PC-9 (cell line): Measurements from ENCODE around the gene NEDD9. TPM values are rescaled to one million over a fixed set of nuclear protein-coding genes. Genes with fewer than 3 reads are reported as not detected.
A peak's percentile ranks its signal among the peaks of the same experiment; 100 is the strongest.

Source experiments
- BruUV-seq: library from RNA; stranded (reverse); fragments of 400-500 nt; replicated peaks from 2 replicates; lab custom pipeline; 2021; lab: Mats Ljungman, UMichigan
- CTCF ChIA-PET: fragments of 300-600 bp; sonication (Branson Sonifier 250); formaldehyde crosslinking; loops from one replicate; lab custom pipeline; 2022; ENCODE audit warnings: antibody characterized with exemption; lab: Charles Lee
- POLR2A ChIA-PET: fragments of 300-600 bp; sonication (Branson Sonifier 250); formaldehyde crosslinking; loops from one replicate; lab custom pipeline; 2022; ENCODE audit warnings: antibody characterized with exemption; ENCODE audit not compliant: unreplicated experiment; lab: Charles Lee
- DNase-seq, 2 experiments: peaks; one replicate each; pipeline versions ENCODE4 v3.0.0 to v3.0.0-alpha.2; 2015 to 2022; ENCODE audit warnings: mixed read lengths in 1 of 2
- H2AFZ ChIP-seq: fragments of 200-600 bp; sonication (generic); 2 replicates; pipeline ENCODE4 v1.8.1; 2017; ENCODE audit warnings: antibody characterized with exemption
- H3F3A ChIP-seq: fragments of 200-600 bp; sonication (generic); 2 replicates; pipeline ENCODE4 v1.8.1; 2017; ENCODE audit warnings: antibody characterized with exemption, mild to moderate bottlenecking, low read depth; ENCODE audit not compliant: insufficient read depth
- H3K27ac ChIP-seq: fragments of 200-600 bp; sonication (generic); 2 replicates; pipeline ENCODE4 v1.6.1; 2016; ENCODE audit warnings: mixed run types
- H3K27me3 ChIP-seq: fragments of 200-600 bp; sonication (generic); 2 replicates; pipeline ENCODE4 v1.6.1; 2016; ENCODE audit warnings: low read depth, mixed run types; ENCODE audit not compliant: insufficient read depth
- H3K36me3 ChIP-seq: fragments of 200-600 bp; sonication (generic); 2 replicates; pipeline ENCODE4 v1.6.1; 2016; ENCODE audit warnings: low read depth, mixed run types
- H3K4me1 ChIP-seq: fragments of 200-600 bp; sonication (generic); replicated peaks from 2 replicates; pipeline ENCODE4 v1.6.1; 2016; ENCODE audit warnings: mixed run types; ENCODE audit not compliant: insufficient read depth
- H3K4me2 ChIP-seq: fragments of 200-600 bp; sonication (generic); 2 replicates; pipeline ENCODE4 v1.6.1; 2017; ENCODE audit warnings: mixed run types
- H3K4me3 ChIP-seq: fragments of 200-600 bp; sonication (generic); 2 replicates; pipeline ENCODE4 v1.6.1; 2016; ENCODE audit warnings: mixed run types
- H3K79me2 ChIP-seq: fragments of 200-600 bp; sonication (generic); 2 replicates; pipeline ENCODE4 v1.6.1; 2017; ENCODE audit warnings: low read depth, mixed run types
- H3K9me2 ChIP-seq: fragments of 200-600 bp; sonication (generic); 2 replicates; pipeline ENCODE4 v1.8.1; 2017; ENCODE audit warnings: mild to moderate bottlenecking; ENCODE audit not compliant: insufficient read depth
- H3K9me3 ChIP-seq: fragments of 200-600 bp; sonication (generic); 2 replicates; pipeline ENCODE4 v1.8.1; 2016; ENCODE audit warnings: low read depth; ENCODE audit not compliant: insufficient read depth
- H4K20me1 ChIP-seq: fragments of 200-600 bp; sonication (generic); 2 replicates; pipeline ENCODE4 v1.8.1; 2017; ENCODE audit not compliant: insufficient read depth
- EZH2 ChIP-seq: fragments of 200-600 bp; sonication (generic); IDR thresholded peaks from 2 replicates; pipeline ENCODE4 v1.8.0; 2017; ENCODE audit warnings: antibody characterized with exemption, low read depth
- intact Hi-C: fragments of 100-400 bp; cut with micrococcal nuclease; formaldehyde crosslinking; loops from one replicate; pipeline ENCODE4 v1.10.0; 2022; ENCODE audit not compliant: unreplicated experiment
- total RNA-seq: library from RNA; stranded (reverse); gene quantifications from 2 replicates; pipeline ENCODE4 v1.2.3, GENCODE V29; 2021
- TF ChIP-seq, protein P1 (sequence below): fragments of 200-600 bp; sonication (generic); conservative IDR thresholded peaks from 2 replicates; pipeline ENCODE4 v1.6.1; 2017; ENCODE audit warnings: mixed run types, antibody characterized with exemption, mild to moderate bottlenecking, moderate library complexity

NEDD9 gene
- total RNA-seq, 1 experiment from 2014 or later = 57.5 TPM

DNA sequence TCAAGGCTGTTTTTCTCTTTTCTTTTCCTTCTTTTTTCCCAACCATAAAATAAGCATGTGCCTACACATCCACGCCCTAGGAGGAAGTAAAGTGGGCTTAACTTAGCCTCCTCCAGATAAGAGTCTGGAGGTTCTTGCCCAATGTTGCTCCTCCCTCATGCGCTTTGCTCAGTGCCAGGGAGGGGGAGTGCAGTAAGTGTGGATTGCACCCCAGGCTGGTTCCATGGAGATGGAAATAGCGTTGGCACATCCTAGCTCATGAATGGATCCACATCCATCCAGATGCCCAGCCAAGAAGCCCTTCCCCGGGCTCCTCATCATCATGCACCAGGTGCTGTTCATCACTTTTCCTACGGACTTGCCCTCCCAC, 58.2 kb downstream of the NEDD9 start:
- TF ChIP-seq, protein P1, sequence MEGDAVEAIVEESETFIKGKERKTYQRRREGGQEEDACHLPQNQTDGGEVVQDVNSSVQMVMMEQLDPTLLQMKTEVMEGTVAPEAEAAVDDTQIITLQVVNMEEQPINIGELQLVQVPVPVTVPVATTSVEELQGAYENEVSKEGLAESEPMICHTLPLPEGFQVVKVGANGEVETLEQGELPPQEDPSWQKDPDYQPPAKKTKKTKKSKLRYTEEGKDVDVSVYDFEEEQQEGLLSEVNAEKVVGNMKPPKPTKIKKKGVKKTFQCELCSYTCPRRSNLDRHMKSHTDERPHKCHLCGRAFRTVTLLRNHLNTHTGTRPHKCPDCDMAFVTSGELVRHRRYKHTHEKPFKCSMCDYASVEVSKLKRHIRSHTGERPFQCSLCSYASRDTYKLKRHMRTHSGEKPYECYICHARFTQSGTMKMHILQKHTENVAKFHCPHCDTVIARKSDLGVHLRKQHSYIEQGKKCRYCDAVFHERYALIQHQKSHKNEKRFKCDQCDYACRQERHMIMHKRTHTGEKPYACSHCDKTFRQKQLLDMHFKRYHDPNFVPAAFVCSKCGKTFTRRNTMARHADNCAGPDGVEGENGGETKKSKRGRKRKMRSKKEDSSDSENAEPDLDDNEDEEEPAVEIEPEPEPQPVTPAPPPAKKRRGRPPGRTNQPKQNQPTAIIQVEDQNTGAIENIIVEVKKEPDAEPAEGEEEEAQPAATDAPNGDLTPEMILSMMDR = no peak
- no peak for TF ChIP-seq EZH2
- Histone ChIP-seq H3K9me3 (no peaks in the 10 kb centered on the region), H3K36me3 (no peaks in the 10 kb centered on the region), H3K4me3 (no peak overlapping the region), H3K9me2 (no peaks in the 10 kb centered on the region), H3F3A (no peaks in the 10 kb centered on the region), H3K79me2 (no peaks in the 10 kb centered on the region), H3K27me3 (no peaks in the 10 kb centered on the region), H3K4me1 (no peaks in the 10 kb centered on the region), H2AFZ (no peak overlapping the region), H3K27ac (no peak overlapping the region), H3K4me2 (no peak overlapping the region), H4K20me1 (no peaks in the 10 kb centered on the region)
- intact Hi-C loops = no loop called here
- ChIA-PET POLR2A (no interaction called here), CTCF (no interaction called here)
- BruUV-seq = no TSS peak
- DNase-seq = no peak

GRCh38 chr6:11172501-11173327, 59.8 kb downstream of the NEDD9 start:
- H3K9me2 ChIP-seq = no peaks in the 10 kb centered on the region
- BruUV-seq = no TSS peak
- TF ChIP-seq, protein P1 = peak; percentile 69
- no peak for TF ChIP-seq EZH2
- peak in 1 of 2 experiments; percentile 18 for DNase-seq
- no peak overlapping the region for H3K4me3 ChIP-seq
- H3K79me2 ChIP-seq = no peaks in the 10 kb centered on the region
- H2AFZ ChIP-seq = no peak overlapping the region
- H3K9me3 ChIP-seq = no peaks in the 10 kb centered on the region
- CTCF ChIA-PET = no interaction called here
- POLR2A ChIA-PET = interaction anchor here (0.8 kb wide), 1 partner anchor 36 kb away, joined by 9 read pairs; no protein-coding TSS in a partner anchor
- H3K4me1 ChIP-seq = no peaks in the 10 kb centered on the region
- no peaks in the 10 kb centered on the region for H3K36me3 ChIP-seq
- H3F3A ChIP-seq = no peaks in the 10 kb centered on the region
- H3K27ac ChIP-seq = no peak overlapping the region
- H4K20me1 ChIP-seq = no peaks in the 10 kb centered on the region
- no peak overlapping the region for H3K4me2 ChIP-seq
- no peaks in the 10 kb centered on the region for H3K27me3 ChIP-seq
- intact Hi-C loops = no loop called here

GRCh38 chr6:11171952-11172351, 60.5 kb downstream of the NEDD9 start:
- Histone ChIP-seq H2AFZ (no peak overlapping the region), H3K4me1 (no peaks in the 10 kb centered on the region), H3K4me2 (no peak overlapping the region), H4K20me1 (no peaks in the 10 kb centered on the region), H3K36me3 (no peaks in the 10 kb centered on the region), H3K4me3 (no peak overlapping the region), H3K9me3 (no peaks in the 10 kb centered on the region), H3F3A (no peaks in the 10 kb centered on the region), H3K9me2 (no peaks in the 10 kb centered on the region), H3K27me3 (no peaks in the 10 kb centered on the region), H3K27ac (no peak overlapping the region), H3K79me2 (no peaks in the 10 kb centered on the region)
- intact Hi-C loops = no loop called here
- DNase-seq = no peak
- POLR2A ChIA-PET = interaction anchor here (0.8 kb wide), 1 partner anchor 37 kb away, joined by 9 read pairs; no protein-coding TSS in a partner anchor
- TF ChIP-seq, protein P1 = no peak
- no peak for TF ChIP-seq EZH2
- BruUV-seq = no TSS peak
- CTCF ChIA-PET = no interaction called here
